ENCODE results near the gene USP3. TPM values are rescaled to one million over a fixed set of nuclear protein-coding genes. Genes with fewer than 3 reads are reported as not detected.

USP3 gene
- total and polyA plus RNA-seq, 2 donors (not counting 3 experiments of a cell fraction or from before 2014, with no cell fraction given), result 18.8 to 52.4 TPM

DNA sequence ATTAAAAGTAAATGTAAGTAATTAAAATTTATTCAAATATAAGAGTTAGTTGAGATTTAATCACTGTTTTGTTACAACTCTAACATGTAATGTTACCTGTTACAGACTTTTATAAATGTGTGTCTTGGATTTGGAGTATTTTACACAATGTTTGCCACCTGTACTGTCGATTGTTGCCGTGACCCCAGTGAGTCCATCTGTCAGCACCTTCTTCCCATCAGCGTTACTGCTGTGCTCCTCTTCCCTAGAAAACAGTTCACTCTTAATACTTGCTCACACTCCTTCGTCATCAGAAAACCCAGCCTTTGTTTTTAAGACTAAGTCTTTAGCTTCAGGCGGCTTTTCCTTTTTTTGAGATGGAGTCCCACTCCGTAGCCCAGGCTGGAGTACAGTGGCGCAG lies 52.3 kb downstream of the USP3 start:
- Histone ChIP-seq H3K4me2 (ENCODE audit: insufficient read depth, low read length) (no peak overlapping the region), H3K27me3 (ENCODE audit: control insufficient read depth in 2 of 2, insufficient read depth in 2 of 2, low read length in 2 of 2) (no peaks in the 10 kb centered on the region), H3K27ac (ENCODE audit: insufficient read depth, low read depth, low read length) (no peak overlapping the region), H3K4me1 (ENCODE audit: control insufficient read depth, extremely low read depth, insufficient read depth, low read length) (peaks cover 15% of the 10 kb centered on the region), H2AFZ (ENCODE audit: low read depth, low read length) (no peak overlapping the region), H3K9me3 (replicated peaks; ENCODE audit: control insufficient read depth, insufficient read depth, low read length) (no peaks in the 10 kb centered on the region), H3K9ac (replicated peaks; ENCODE audit: extremely low read depth, insufficient read depth, low read length) (no peak overlapping the region), H3K9me1 (replicated peaks; ENCODE audit: control insufficient read depth, extremely low read depth, insufficient read depth, low read length) (no peaks in the 10 kb centered on the region), H3K4me3 (replicated peaks in 1 of 3; ENCODE audit: insufficient read depth in 1 of 3, low read depth in 1 of 3, low read length in 3 of 3) (no peak overlapping the region), H3K79me2 (ENCODE audit: control insufficient read depth, insufficient read depth, low read length) (peaks cover 17% of the 10 kb centered on the region), H4K20me1 (replicated peaks; ENCODE audit: control insufficient read depth, extremely low read depth, insufficient read depth, low read length) (no peaks in the 10 kb centered on the region), H3K36me3 (ENCODE audit: control insufficient read depth in 2 of 2, extremely low read depth in 1 of 2, insufficient read depth in 2 of 2, low read length in 2 of 2) (peaks cover 3 to 7% of the 10 kb centered on the region in 2 experiments)
- POLR2A ChIA-PET, result interaction anchor here (0.6 kb wide), 1 partner anchor 258 kb away, joined by 5 read pairs; no protein-coding TSS in a partner anchor
- BruUV-seq (replicated peaks), result no TSS peak
- DNase-seq (ENCODE audit: low read depth, low spot score) (no peak), FAIRE-seq (no peak)
- dilution Hi-C loops (cut with MboI; ENCODE audit: extremely low pct_ligation_motif_present, low sequenced_read_pairs), result no loop called here
- intact Hi-C loops (cut with micrococcal nuclease), result no loop called here
- no peak for TF ChIP-seq GATA2 (IDR thresholded peaks at IDR 0.05; ENCODE audit: insufficient read depth, insufficient read length, low read depth, low read length)
- TF ChIP-seq, protein P1, sequence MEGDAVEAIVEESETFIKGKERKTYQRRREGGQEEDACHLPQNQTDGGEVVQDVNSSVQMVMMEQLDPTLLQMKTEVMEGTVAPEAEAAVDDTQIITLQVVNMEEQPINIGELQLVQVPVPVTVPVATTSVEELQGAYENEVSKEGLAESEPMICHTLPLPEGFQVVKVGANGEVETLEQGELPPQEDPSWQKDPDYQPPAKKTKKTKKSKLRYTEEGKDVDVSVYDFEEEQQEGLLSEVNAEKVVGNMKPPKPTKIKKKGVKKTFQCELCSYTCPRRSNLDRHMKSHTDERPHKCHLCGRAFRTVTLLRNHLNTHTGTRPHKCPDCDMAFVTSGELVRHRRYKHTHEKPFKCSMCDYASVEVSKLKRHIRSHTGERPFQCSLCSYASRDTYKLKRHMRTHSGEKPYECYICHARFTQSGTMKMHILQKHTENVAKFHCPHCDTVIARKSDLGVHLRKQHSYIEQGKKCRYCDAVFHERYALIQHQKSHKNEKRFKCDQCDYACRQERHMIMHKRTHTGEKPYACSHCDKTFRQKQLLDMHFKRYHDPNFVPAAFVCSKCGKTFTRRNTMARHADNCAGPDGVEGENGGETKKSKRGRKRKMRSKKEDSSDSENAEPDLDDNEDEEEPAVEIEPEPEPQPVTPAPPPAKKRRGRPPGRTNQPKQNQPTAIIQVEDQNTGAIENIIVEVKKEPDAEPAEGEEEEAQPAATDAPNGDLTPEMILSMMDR (IDR thresholded peaks at IDR 0.05; ENCODE audit: extremely low read depth in 1 of 2, insufficient read depth in 1 of 2, low read depth in 1 of 2, low read length in 2 of 2), result no peak
- TF ChIP-seq JUN (IDR thresholded peaks at IDR 0.05; ENCODE audit: borderline replicate concordance, insufficient read depth, insufficient read length, low read depth), result no peak
- TF ChIP-seq, protein P2, sequence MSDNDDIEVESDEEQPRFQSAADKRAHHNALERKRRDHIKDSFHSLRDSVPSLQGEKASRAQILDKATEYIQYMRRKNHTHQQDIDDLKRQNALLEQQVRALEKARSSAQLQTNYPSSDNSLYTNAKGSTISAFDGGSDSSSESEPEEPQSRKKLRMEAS (IDR thresholded peaks at IDR 0.05; ENCODE audit: insufficient read depth, insufficient read length), result no peak
- no peak for TF ChIP-seq POLR2A (IDR thresholded peaks at IDR 0.05; ENCODE audit: low read depth, low read length)
- TF ChIP-seq POLR2AphosphoS5 (IDR thresholded peaks at IDR 0.05; ENCODE audit: insufficient read depth, low read depth, low read length), result no peak
- no peak for TF ChIP-seq EZH2 (IDR thresholded peaks at IDR 0.05; ENCODE audit: borderline replicate concordance, low read depth, low read length, severe bottlenecking)
- TF ChIP-seq FOS (IDR thresholded peaks at IDR 0.05; ENCODE audit: borderline replicate concordance, insufficient read depth, low read length), result no peak
- TF ChIP-seq MYC (IDR thresholded peaks at IDR 0.05; ENCODE audit: low read depth, low read length), result no peak
- CTCF ChIA-PET, result interaction anchor here (1.0 to 1.6 kb wide), 3 partner anchors 47 to 90 kb away, joined by 3 to 6 read pairs (median 4); no protein-coding TSS in a partner anchor

Data from endothelial cell of umbilical vein (primary cell).